Gastrocnemius medialis (tissue), 4 donors: Measurements from ENCODE around the gene AATK.

Experiments used
- CTCF ChIP-seq, 5 experiments: fragments of 450-650 bp in 3 of 5; fragments of 200-600 bp in 2 of 5; sonication (generic) in 2 of 5; IDR thresholded peaks in 4 of 5; conservative IDR thresholded peaks in 1 of 5; 1 replicate in 4 of 5; 2 replicates in 1 of 5; pipeline ENCODE4 v1.5.1; 2016 to 2019; ENCODE audit warnings: antibody characterized with exemption in 5 of 5, mild to moderate bottlenecking in 3 of 5, moderate library complexity in 3 of 5
- POLR2A ChIP-seq, 2 donors: fragments of 450-650 bp; IDR thresholded peaks; one replicate each; pipeline ENCODE4 v1.6.1; 2017; ENCODE audit warnings: antibody characterized with exemption in 2 of 2, mild to moderate bottlenecking in 2 of 2, moderate library complexity in 2 of 2

- TF ChIP-seq CTCF (IDR thresholded peaks at IDR 0.05 in 4 of 5, conservative IDR thresholded peaks at IDR 0.05 in 1 of 5) (no peak), POLR2A (IDR thresholded peaks at IDR 0.05) (no peak)
These were observed 22.4 kb upstream of the AATK start for GRCh38 chr17:81188491-81188840.
